HEK293 (cell line): ENCODE measurements around the gene ABLIM3.
A peak's percentile ranks its signal among the peaks of the same experiment; 100 is the strongest.

Experiments
- CTCF ChIA-PET: fragments of 350-600 bp; formaldehyde crosslinking; extraction: SDS; loops from one replicate; lab custom pipeline; 2021; ENCODE audit warnings: antibody characterized with exemption; lab: Yijun Ruan, JAX
- POLR2A ChIA-PET: fragments of 300-600 bp; formaldehyde crosslinking; extraction: SDS; loops from one replicate; lab custom pipeline; 2020; ENCODE audit warnings: antibody characterized with exemption, inconsistent platforms; lab: Yijun Ruan, JAX
- H3K27ac ChIP-seq: fragments of 200-500 bp; sonication (Bioruptor generic); 2 replicates; pipeline ENCODE4 v1.5.1; 2014; ENCODE audit warnings: low read depth, low read length, control low read depth, inconsistent platforms; ENCODE audit errors: extremely low read depth
- H3K36me3 ChIP-seq, 2 experiments: fragments of 200-500 bp in 1 of 2; sonication (Bioruptor generic) in 1 of 2; 1 replicate in 1 of 2; 2 replicates in 1 of 2; pipeline ENCODE4 v1.5.1; 2014 to 2017; ENCODE audit warnings: inconsistent platforms in 2 of 2, low read length in 2 of 2; ENCODE audit not compliant: control insufficient read depth in 2 of 2, insufficient read depth in 1 of 2
- H3K4me1 ChIP-seq: fragments of 200-500 bp; sonication (Bioruptor generic); 2 replicates; pipeline ENCODE4 v1.5.1; 2014; ENCODE audit warnings: mild to moderate bottlenecking, low read length, inconsistent platforms; ENCODE audit not compliant: control insufficient read depth, insufficient read depth
- H3K4me3 ChIP-seq: 2 replicates; pipeline ENCODE4 v1.5.1; 2011; ENCODE audit warnings: low read depth, mild to moderate bottlenecking, control low read depth, low read length, moderate library complexity
- H3K9me3 ChIP-seq: fragments of 200-500 bp; sonication (Bioruptor generic); 2 replicates; pipeline ENCODE4 v1.5.1; 2014; ENCODE audit warnings: low read depth, low read length, inconsistent platforms; ENCODE audit not compliant: control insufficient read depth, insufficient read depth
- BCL11A ChIP-seq: fragments of 450-650 bp; formaldehyde crosslinking; IDR thresholded peaks from 2 replicates; pipeline ENCODE4 v1.5.1; 2016; ENCODE audit warnings: low read depth, missing biosample characterization, missing genetic modification characterization
- GFI1B ChIP-seq: fragments of 450-650 bp; formaldehyde crosslinking; IDR thresholded peaks from 2 replicates; pipeline ENCODE4 v1.5.1; 2016; ENCODE audit warnings: missing biosample characterization, missing genetic modification characterization
- GLIS1 ChIP-seq: fragments of 450-650 bp; formaldehyde crosslinking; IDR thresholded peaks from 2 replicates; pipeline ENCODE4 v1.5.1; 2016; ENCODE audit warnings: missing biosample characterization, missing genetic modification characterization
- INSM2 ChIP-seq: fragments of 450-650 bp; formaldehyde crosslinking; IDR thresholded peaks from 2 replicates; pipeline ENCODE4 v1.5.1; 2016; ENCODE audit warnings: missing biosample characterization, missing genetic modification characterization
- MEIS1 ChIP-seq: sonication (generic); formaldehyde crosslinking; IDR thresholded peaks from 2 replicates; pipeline ENCODE4 v1.8.1; 2022; ENCODE audit warnings: missing genetic modification reagents, mild to moderate bottlenecking, borderline replicate concordance
- PRDM4 ChIP-seq: fragments of 450-650 bp; formaldehyde crosslinking; IDR thresholded peaks from 2 replicates; pipeline ENCODE4 v1.5.1; 2017; ENCODE audit warnings: missing biosample characterization, missing genetic modification characterization
- REST ChIP-seq: fragments of 450-650 bp; formaldehyde crosslinking; IDR thresholded peaks from 2 replicates; pipeline ENCODE4 v1.5.1; 2016; ENCODE audit warnings: missing biosample characterization, missing genetic modification characterization
- SETDB1 ChIP-seq: IDR thresholded peaks from one replicate; pipeline ENCODE4 v1.6.1; 2017; ENCODE audit warnings: mild to moderate bottlenecking, low read length, moderate library complexity, mixed read lengths; ENCODE audit not compliant: insufficient read length
- ZFHX2 ChIP-seq: fragments of 450-650 bp; formaldehyde crosslinking; conservative IDR thresholded peaks from 2 replicates; pipeline ENCODE4 v1.5.1; 2016; ENCODE audit warnings: missing biosample characterization, missing genetic modification characterization
- ZIC2 ChIP-seq: fragments of 450-650 bp; formaldehyde crosslinking; IDR thresholded peaks from 2 replicates; pipeline ENCODE4 v1.5.1; 2016; ENCODE audit warnings: missing biosample characterization, missing genetic modification characterization
- ZNF18 ChIP-seq: fragments of 450-650 bp; formaldehyde crosslinking; IDR thresholded peaks from 2 replicates; pipeline ENCODE4 v1.5.1; 2016; ENCODE audit warnings: missing biosample characterization, missing genetic modification characterization
- ZNF202 ChIP-seq: fragments of 450-650 bp; formaldehyde crosslinking; IDR thresholded peaks from 2 replicates; pipeline ENCODE4 v1.5.1; 2016; ENCODE audit warnings: missing biosample characterization, missing genetic modification characterization, borderline replicate concordance
- ZNF324 ChIP-seq: fragments of 450-650 bp; formaldehyde crosslinking; IDR thresholded peaks from 2 replicates; pipeline ENCODE4 v1.5.1; 2016; ENCODE audit warnings: missing biosample characterization, missing genetic modification characterization
- ZNF391 ChIP-seq: fragments of 450-650 bp; formaldehyde crosslinking; IDR thresholded peaks from 2 replicates; pipeline ENCODE4 v1.5.1; 2016; ENCODE audit warnings: low read depth, missing biosample characterization, missing genetic modification characterization, borderline replicate concordance
- ZNF394 ChIP-seq: fragments of 450-650 bp; formaldehyde crosslinking; IDR thresholded peaks from 2 replicates; pipeline ENCODE4 v1.5.1; 2016; ENCODE audit warnings: missing biosample characterization, missing genetic modification characterization, mild to moderate bottlenecking, moderate library complexity, borderline replicate concordance
- ZNF571 ChIP-seq: fragments of 450-650 bp; formaldehyde crosslinking; IDR thresholded peaks from 2 replicates; pipeline ENCODE4 v1.5.0; 2017; ENCODE audit warnings: missing biosample characterization, missing genetic modification characterization
- ZNF626 ChIP-seq: fragments of 450-650 bp; sonication (Bioruptor Pico); formaldehyde crosslinking; IDR thresholded peaks from 2 replicates; pipeline ENCODE4 v1.5.1; 2018; ENCODE audit warnings: missing biosample characterization, missing genetic modification characterization, inconsistent platforms
- ZNF704 ChIP-seq: fragments of 450-650 bp; formaldehyde crosslinking; IDR thresholded peaks from 2 replicates; pipeline ENCODE4 v1.5.1; 2016; ENCODE audit warnings: missing biosample characterization, missing genetic modification characterization
- ZSCAN23 ChIP-seq: fragments of 450-650 bp; formaldehyde crosslinking; IDR thresholded peaks from 2 replicates; pipeline ENCODE4 v1.5.1; 2016; ENCODE audit warnings: missing biosample characterization, missing genetic modification characterization

Gene ABLIM3

GRCh38 chr5:149198148-149198547 is 56.9 kb downstream of the ABLIM3 start (continued):
- TF ChIP-seq MEIS1 (CRISPR knock-in tag) (no peak), INSM2 (no peak)

- Histone ChIP-seq H3K4me3 (no peak overlapping the region), H3K9me3 (no peaks in the 10 kb centered on the region), H3K4me1 (no peaks in the 10 kb centered on the region), H3K36me3 (peaks cover 0 to 9% of the 10 kb centered on the region in 2 experiments; a peak in 1 of 3 replicates), H3K27ac (no peak overlapping the region)
- CTCF ChIA-PET, result no interaction called here
- POLR2A ChIA-PET, result no interaction called here
- TF ChIP-seq ZNF324 (no peak), REST (tag by site-specific recombination) (no peak), ZNF571 (no peak), GLIS1 (tag by site-specific recombination) (no peak), PRDM4 (no peak), ZNF626 (tag by site-specific recombination) (no peak), ZNF202 (tag by site-specific recombination) (no peak), SETDB1 (no peak), ZNF704 (tag by site-specific recombination) (no peak)
Measured at GRCh38 chr5:149200355-149200754, 59.1 kb downstream of the ABLIM3 start.

- Histone ChIP-seq H3K27ac (no peak overlapping the region), H3K4me1 (no peaks in the 10 kb centered on the region), H3K36me3 (peaks cover 0 to 9% of the 10 kb centered on the region in 2 experiments; a peak in 1 of 3 replicates), H3K4me3 (no peak overlapping the region), H3K9me3 (no peaks in the 10 kb centered on the region)
- ChIA-PET POLR2A (no interaction called here), CTCF (interaction anchor here (0.6 to 0.8 kb wide), 3 partner anchors 60 to 469 kb away, joined by 3 read pairs; partner anchors contain the start of gene ABLIM3)
- TF ChIP-seq ZIC2 (peak; percentile 76), ZNF626 (tag by site-specific recombination) (no peak), ZNF394 (no peak), BCL11A (tag by site-specific recombination) (no peak), ZSCAN23 (tag by site-specific recombination) (no peak), ZFHX2 (peak; percentile 37; the same call in 1 of the 2 replicates), ZNF391 (tag by site-specific recombination) (no peak), GFI1B (no peak), ZNF18 (tag by site-specific recombination) (no peak)
Measured at GRCh38 chr5:149201121-149201637, 59.9 kb downstream of the ABLIM3 start.
